Activated B cell treated with CpG ODN at 0.5 μM for 24 hours (primary cell): Measurements from ENCODE around the gene TUSC2. TPM values are rescaled to one million over a fixed set of nuclear protein-coding genes. Genes with fewer than 3 reads are reported as not detected.

Experiments used
- ATAC-seq: fragments of 200-7000 bp; cut with Tn5 transposase; one replicate; pipeline ENCODE4 v1.10.0; 2021; ENCODE audit warnings: low read depth, mild to moderate bottlenecking, moderate library complexity
- CTCF ChIA-PET: fragments of 350-600 bp; sonication (Branson Sonifier 250); formaldehyde crosslinking; loops from one replicate; lab custom pipeline; 2021; ENCODE audit warnings: antibody characterized with exemption; lab: Charles Lee
- POLR2A ChIA-PET: fragments of 350-600 bp; sonication (Branson Sonifier 250); formaldehyde crosslinking; loops from one replicate; lab custom pipeline; 2021; ENCODE audit warnings: antibody characterized with exemption; lab: Charles Lee
- DNase-seq: peaks from one replicate; pipeline ENCODE4 v3.0.0; 2022
- H3K27ac Mint-ChIP-seq: one replicate; pipeline ENCODE4 v1.8.0; 2020; ENCODE audit warnings: mixed read lengths
- H3K27me3 Mint-ChIP-seq: one replicate; pipeline ENCODE4 v1.8.0; 2021; ENCODE audit warnings: mixed read lengths
- H3K36me3 Mint-ChIP-seq: one replicate; pipeline ENCODE4 v1.8.0; 2021; ENCODE audit warnings: low read depth, mixed read lengths
- H3K4me1 Mint-ChIP-seq: one replicate; pipeline ENCODE4 v1.8.0; 2021; ENCODE audit warnings: mixed read lengths
- H3K4me3 Mint-ChIP-seq: one replicate; pipeline ENCODE4 v1.8.0; 2020; ENCODE audit warnings: mild to moderate bottlenecking, mixed read lengths
- H3K9me3 Mint-ChIP-seq: one replicate; pipeline ENCODE4 v1.8.0; 2020; ENCODE audit warnings: mixed read lengths
- CTCF ChIP-seq: fragments of 200-600 bp; IDR thresholded peaks from one replicate; pipeline ENCODE4 v1.8.0; 2022; ENCODE audit warnings: antibody characterized with exemption, mild to moderate bottlenecking
- intact Hi-C: fragments of 100-400 bp; cut with micrococcal nuclease; formaldehyde crosslinking; loops from one replicate; pipeline ENCODE4 v1.15.1; 2024
- total RNA-seq: library from RNA; stranded (reverse); gene quantifications from 2 replicates; pipeline ENCODE4 v1.2.3, GENCODE V29; 2022

TUSC2 gene
- total RNA-seq, 1 donor from 2014 or later = 33.4 TPM

DNA sequence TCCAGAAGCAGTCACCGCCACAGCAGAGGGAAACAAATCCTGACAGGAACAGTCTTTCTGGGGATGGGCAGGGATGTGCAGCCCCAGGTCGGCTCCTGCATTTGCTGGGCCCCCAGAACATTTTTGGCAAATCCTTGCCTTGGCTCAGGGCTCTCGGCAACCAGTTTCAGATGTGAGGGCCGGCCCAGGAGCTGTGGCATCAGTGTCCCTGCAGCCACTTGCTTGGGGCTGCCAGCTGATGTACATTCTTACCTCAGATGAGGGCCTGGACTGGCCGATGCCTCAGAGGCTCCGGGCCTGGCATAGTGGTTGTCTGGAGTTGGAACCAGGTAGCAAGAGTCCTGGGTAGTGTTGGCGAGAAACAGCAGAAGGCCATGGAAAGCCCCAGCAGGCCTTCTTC, 26.8 kb upstream of the TUSC2 start:
- ChIA-PET CTCF (no interaction called here), POLR2A (interaction anchor here (1.6 to 1.8 kb wide), 2 partner anchors 15 to 18 kb away, joined by 6 to 9 read pairs; partner anchors contain the start of gene RASSF1)
- no peaks in the 10 kb centered on the region for H3K9me3 Mint-ChIP-seq
- H3K4me3 Mint-ChIP-seq = no peak overlapping the region
- no peak overlapping the region for H3K27ac Mint-ChIP-seq
- peaks cover 70% of the 10 kb centered on the region for H3K4me1 Mint-ChIP-seq
- intact Hi-C loops = loop anchor here (5.0 to 10.0 kb wide), 2 partner anchors 162 to 1700 kb away; partner anchors contain the start of gene DUSP7
- TF ChIP-seq CTCF = no peak
- DNase-seq = no peak
- ATAC-seq = no peak
- H3K36me3 Mint-ChIP-seq = peaks cover 53% of the 10 kb centered on the region
- H3K27me3 Mint-ChIP-seq = no peaks in the 10 kb centered on the region

- no peak for TF ChIP-seq CTCF
- Mint-ChIP-seq H3K4me3 (no peak overlapping the region), H3K9me3 (no peaks in the 10 kb centered on the region), H3K27ac (no peak overlapping the region), H3K36me3 (peaks cover 51% of the 10 kb centered on the region), H3K27me3 (no peaks in the 10 kb centered on the region), H3K4me1 (peaks cover 70% of the 10 kb centered on the region)
- POLR2A ChIA-PET = interaction anchor here (1.5 to 1.8 kb wide), 3 partner anchors 11 to 18 kb away, joined by 5 to 9 read pairs (median 6); partner anchors contain the start of gene RASSF1
- intact Hi-C loops = loop anchor here (10.0 kb wide), 1 partner anchor 1701 kb away; the partner anchor contains the start of gene DUSP7
- CTCF ChIA-PET = interaction anchor here (0.8 to 1.5 kb wide), 2 partner anchors 25 to 33 kb away, joined by 3 to 5 read pairs; no protein-coding TSS in a partner anchor
- no peak for ATAC-seq
- no peak for DNase-seq
Observed at GRCh38 chr3:50354186-50354764, 26.3 kb upstream of the TUSC2 start.

DNA sequence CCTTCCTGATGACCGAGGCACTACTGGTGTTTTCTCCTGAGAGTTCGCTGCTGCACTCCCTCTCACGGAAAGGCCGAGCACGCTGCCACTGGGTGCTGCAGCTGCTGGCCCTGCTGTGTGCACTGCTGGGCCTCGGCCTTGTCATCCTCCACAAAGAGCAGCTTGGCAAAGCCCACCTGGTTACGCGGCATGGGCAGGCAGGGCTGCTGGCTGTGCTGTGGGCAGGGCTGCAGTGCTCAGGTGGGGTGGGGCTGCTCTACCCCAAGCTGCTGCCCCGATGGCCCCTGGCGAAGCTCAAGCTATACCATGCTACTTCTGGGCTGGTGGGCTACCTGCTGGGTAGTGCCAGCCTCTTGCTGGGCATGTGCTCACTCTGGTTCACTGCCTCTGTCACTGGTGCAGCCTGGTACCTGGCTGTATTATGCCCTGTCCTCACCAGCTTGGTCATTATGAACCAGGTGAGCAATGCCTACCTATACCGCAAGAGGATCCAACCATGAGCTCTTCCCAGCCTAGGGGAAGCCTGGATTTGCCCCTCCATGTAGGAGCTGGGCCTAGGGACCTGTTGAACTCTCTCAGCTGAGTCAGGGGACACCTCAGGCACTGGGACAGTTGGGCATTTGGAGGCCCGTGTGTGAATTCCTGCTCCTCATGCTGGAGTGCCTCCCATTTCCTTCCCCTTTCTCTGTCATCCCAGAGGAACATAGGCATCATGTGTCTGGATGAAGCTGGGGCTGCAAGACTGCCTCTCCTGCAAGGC, 25.4 kb upstream of the TUSC2 start:
- DNase-seq = no peak
- POLR2A ChIA-PET = interaction anchor here (0.5 to 1.8 kb wide), 9 partner anchors 12 to 909 kb away, joined by 3 to 12 read pairs (median 5); partner anchors contain the start of genes HYAL3, NAA80 and RASSF1
- TF ChIP-seq CTCF = no peak

GRCh38 chr3:50352781-50353180, 24.8 kb upstream of the TUSC2 start:
- no peak overlapping the region for H3K27ac Mint-ChIP-seq
- intact Hi-C loops = loop anchor here (10.0 kb wide), 1 partner anchor 1702 kb away; the partner anchor contains the start of gene DUSP7
- TF ChIP-seq CTCF = no peak
- peaks cover 55% of the 10 kb centered on the region for H3K36me3 Mint-ChIP-seq
- H3K4me1 Mint-ChIP-seq = peaks cover 66% of the 10 kb centered on the region
- ATAC-seq (no peak), DNase-seq (no peak)
- H3K4me3 Mint-ChIP-seq = no peak overlapping the region
- no peaks in the 10 kb centered on the region for H3K9me3 Mint-ChIP-seq
- no peaks in the 10 kb centered on the region for H3K27me3 Mint-ChIP-seq
- ChIA-PET POLR2A (interaction anchor here (0.5 to 1.5 kb wide), 7 partner anchors 12 to 908 kb away, joined by 3 to 12 read pairs (median 4); partner anchors contain the start of genes HYAL3, NAA80 and RASSF1), CTCF (interaction anchor here (1.5 kb wide), 1 partner anchor 23 kb away, joined by 3 read pairs; no protein-coding TSS in a partner anchor)

More for the DNA sequence above, 25.4 kb upstream of the TUSC2 start:
- Mint-ChIP-seq H3K4me3 (no peak overlapping the region), H3K4me1 (peaks cover 71% of the 10 kb centered on the region), H3K36me3 (peaks cover 53% of the 10 kb centered on the region), H3K27ac (no peak overlapping the region), H3K9me3 (no peaks in the 10 kb centered on the region), H3K27me3 (no peaks in the 10 kb centered on the region)
- CTCF ChIA-PET = interaction anchor here (0.8 to 1.5 kb wide), 2 partner anchors 24 to 32 kb away, joined by 3 to 5 read pairs; no protein-coding TSS in a partner anchor
- intact Hi-C loops = loop anchor here (10.0 kb wide), 1 partner anchor 1701 kb away; the partner anchor contains the start of gene DUSP7
- ATAC-seq = no peak
